HepG2 (cell line): Measurements from ENCODE around the gene TAF12. TPM values are rescaled to one million over a fixed set of nuclear protein-coding genes. Genes with fewer than 3 reads are reported as not detected.

Experiments used
- ATF3 ChIP-seq: sonication (generic); formaldehyde crosslinking; IDR thresholded peaks from 2 replicates; pipeline ENCODE4 v1.4.0; 2020; ENCODE audit warnings: missing genetic modification reagents
- ATF5 ChIP-seq: sonication (generic); formaldehyde crosslinking; IDR thresholded peaks from 2 replicates; pipeline ENCODE4 v1.4.0; 2020; ENCODE audit warnings: mild to moderate bottlenecking, low read depth, missing genetic modification reagents
- JDP2 ChIP-seq: sonication (generic); formaldehyde crosslinking; IDR thresholded peaks from 2 replicates; pipeline ENCODE4 v1.8.1; 2022; ENCODE audit warnings: missing genetic modification reagents, borderline replicate concordance
- NCOA1 ChIP-seq: sonication (generic); formaldehyde crosslinking; IDR thresholded peaks from 2 replicates; pipeline ENCODE4 v1.9.0; 2021; ENCODE audit warnings: missing genetic modification reagents
- NCOA5 ChIP-seq: sonication (generic); formaldehyde crosslinking; IDR thresholded peaks from 2 replicates; pipeline ENCODE4 v1.4.0; 2020; ENCODE audit warnings: missing genetic modification reagents
- NFIB ChIP-seq: sonication (generic); formaldehyde crosslinking; IDR thresholded peaks from 2 replicates; pipeline ENCODE4 v1.9.0; 2021; ENCODE audit warnings: missing genetic modification reagents, mild to moderate bottlenecking, borderline replicate concordance
- PLSCR1 ChIP-seq: sonication (generic); formaldehyde crosslinking; IDR thresholded peaks from 2 replicates; pipeline ENCODE4 v1.5.0; 2020; ENCODE audit warnings: missing genetic modification reagents, mild to moderate bottlenecking, borderline replicate concordance
- PRDM10 ChIP-seq: sonication (generic); formaldehyde crosslinking; IDR thresholded peaks from 2 replicates; pipeline ENCODE4 v1.4.0; 2020; ENCODE audit warnings: low read depth, missing genetic modification reagents
- TBP ChIP-seq: sonication (generic); formaldehyde crosslinking; IDR thresholded peaks from 2 replicates; pipeline ENCODE4 v1.5.0; 2020; ENCODE audit warnings: missing genetic modification reagents
- U2AF1 ChIP-seq: fragments of 200-400 bp; formaldehyde crosslinking; optimal IDR thresholded peaks from 2 replicates; pipeline ENCODE3; 2017; ENCODE audit warnings: mild to moderate bottlenecking, low read depth, low read length
- YEATS4 ChIP-seq: sonication (generic); formaldehyde crosslinking; IDR thresholded peaks from 2 replicates; pipeline ENCODE4 v1.4.0; 2020; ENCODE audit warnings: missing genetic modification reagents, borderline replicate concordance
- ZBTB2 ChIP-seq: sonication (generic); formaldehyde crosslinking; IDR thresholded peaks from 2 replicates; pipeline ENCODE4 v1.8.0; 2022; ENCODE audit warnings: low read depth, missing genetic modification reagents
- ZFAT ChIP-seq: sonication (generic); formaldehyde crosslinking; conservative IDR thresholded peaks from 2 replicates; pipeline ENCODE4 v1.8.1; 2023; ENCODE audit warnings: missing genetic modification reagents, inconsistent platforms
- ZHX1 ChIP-seq: sonication (generic); formaldehyde crosslinking; IDR thresholded peaks from 2 replicates; pipeline ENCODE4 v1.8.1; 2022; ENCODE audit warnings: low read depth, mild to moderate bottlenecking, missing genetic modification reagents
- ZNF235 ChIP-seq: sonication (generic); formaldehyde crosslinking; IDR thresholded peaks from 2 replicates; pipeline ENCODE4 v1.8.1; 2023; ENCODE audit warnings: mild to moderate bottlenecking, missing genetic modification reagents, borderline replicate concordance
- ZNF282 ChIP-seq: fragments of 450-650 bp; IDR thresholded peaks from 2 replicates; pipeline ENCODE4 v1.6.1; 2018; ENCODE audit not compliant: partially characterized antibody
- ZNF414 ChIP-seq: sonication (generic); formaldehyde crosslinking; IDR thresholded peaks from 2 replicates; pipeline ENCODE4 v1.5.0; 2020; ENCODE audit warnings: missing genetic modification reagents
- polyA plus RNA-seq, 8 experiments: library from polyadenylated mRNA; depleted of rRNA in 3 of 8; stranded (reverse) in 7 of 8; unstranded in 1 of 8; fragments of >200 nt; fragmentation: Illumina TruSeq in 4 of 8; extraction: Trizol in 4 of 8; gene quantifications; 2 replicates each; pipeline versions ENCODE4 v1.2.1 to v1.2.3, GENCODE V29; 2011 to 2016; ENCODE audit warnings: low read depth in 4 of 8, missing spikeins in 1 of 8, mixed read lengths in 1 of 8; ENCODE audit not compliant: insufficient read depth in 1 of 8
- total RNA-seq, 5 experiments: library from RNA; depleted of rRNA; stranded (reverse); fragments of >200 nt; fragmentation: Illumina TruSeq; extraction: Trizol; gene quantifications; 2 replicates each; pipeline ENCODE4 v1.2.3, GENCODE V29; 2016; ENCODE audit warnings: low read depth in 1 of 5

TAF12 gene
- total and polyA plus RNA-seq, 2 of the 13 experiments (the other 11 are each of a cell fraction or from before 2014, with no cell fraction given): 16.3 to 17.1 TPM

- TF ChIP-seq ZBTB2 (CRISPR knock-in tag) (0 out of 2 replicates have a peak, but pooled peaks have one; percentile 16), JDP2 (CRISPR knock-in tag) (no peak; the same call in 1 of the 2 replicates), U2AF1 (peak; percentile 92), NFIB (CRISPR knock-in tag) (peak; percentile 84; the same call in 1 of the 2 replicates), PRDM10 (CRISPR knock-in tag) (peak; percentile 19; the same call in 1 of the 2 replicates), ATF3 (peak; percentile 67), ATF5 (CRISPR knock-in tag) (no peak), ZNF235 (CRISPR knock-in tag) (no peak), ZFAT (CRISPR knock-in tag) (0 out of 2 replicates have a peak, but pooled peaks have one; percentile 28), YEATS4 (peak; percentile 79; the same call in 1 of the 2 replicates), NCOA1 (no peak), PLSCR1 (CRISPR knock-in tag) (no peak), ZNF414 (CRISPR knock-in tag) (peak; percentile 75), NCOA5 (CRISPR knock-in tag) (peak; percentile 83; the same call in 1 of the 2 replicates), ZHX1 (CRISPR knock-in tag) (0 out of 2 replicates have a peak, but pooled peaks have one; percentile 73), ZNF282 (no peak), TBP (CRISPR knock-in tag) (no peak)
These were observed 5.8 kb upstream of the TAF12 start, which contains the start of gene RNU11 (continued) for GRCh38 chr1:28648474-28649198.
